Body of pancreas (tissue), 4 donors: ENCODE results near the gene ZNF20.

ENCODE experiments used
- POLR2A ChIP-seq, 3 donors: fragments of 450-650 bp; IDR thresholded peaks; one replicate each; pipeline ENCODE4 v1.6.1; 2016; ENCODE audit warnings: antibody characterized with exemption in 3 of 3, mild to moderate bottlenecking in 2 of 3
- TF ChIP-seq, protein P1 (sequence below), 7 experiments: fragments of 450-650 bp in 4 of 7; fragments of 200-600 bp in 3 of 7; sonication (generic) in 3 of 7; IDR thresholded peaks; one replicate each; pipeline ENCODE4 v1.5.1; 2016 to 2019; ENCODE audit warnings: antibody characterized with exemption in 7 of 7

DNA sequence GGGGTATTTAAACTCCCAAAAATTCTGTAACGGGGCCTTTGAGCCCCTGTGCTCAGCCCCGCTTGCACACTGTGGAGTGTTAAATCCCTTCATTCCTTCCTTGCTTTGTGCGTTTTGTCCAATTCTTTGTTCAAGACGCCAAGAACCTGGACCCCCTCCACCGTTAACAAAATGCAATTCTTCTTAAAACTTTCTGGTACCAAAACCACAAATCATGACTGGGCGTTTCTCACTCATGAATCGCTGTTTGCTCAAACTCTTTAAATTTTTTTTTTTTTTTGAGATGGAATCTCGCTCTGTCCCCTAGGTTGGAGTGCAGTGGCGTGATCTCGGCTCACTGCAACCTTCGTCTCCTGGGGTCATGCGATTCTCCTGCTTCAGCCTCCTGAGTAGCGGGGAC is 881 bp downstream of the ZNF20 start:
- TF ChIP-seq, protein P1, sequence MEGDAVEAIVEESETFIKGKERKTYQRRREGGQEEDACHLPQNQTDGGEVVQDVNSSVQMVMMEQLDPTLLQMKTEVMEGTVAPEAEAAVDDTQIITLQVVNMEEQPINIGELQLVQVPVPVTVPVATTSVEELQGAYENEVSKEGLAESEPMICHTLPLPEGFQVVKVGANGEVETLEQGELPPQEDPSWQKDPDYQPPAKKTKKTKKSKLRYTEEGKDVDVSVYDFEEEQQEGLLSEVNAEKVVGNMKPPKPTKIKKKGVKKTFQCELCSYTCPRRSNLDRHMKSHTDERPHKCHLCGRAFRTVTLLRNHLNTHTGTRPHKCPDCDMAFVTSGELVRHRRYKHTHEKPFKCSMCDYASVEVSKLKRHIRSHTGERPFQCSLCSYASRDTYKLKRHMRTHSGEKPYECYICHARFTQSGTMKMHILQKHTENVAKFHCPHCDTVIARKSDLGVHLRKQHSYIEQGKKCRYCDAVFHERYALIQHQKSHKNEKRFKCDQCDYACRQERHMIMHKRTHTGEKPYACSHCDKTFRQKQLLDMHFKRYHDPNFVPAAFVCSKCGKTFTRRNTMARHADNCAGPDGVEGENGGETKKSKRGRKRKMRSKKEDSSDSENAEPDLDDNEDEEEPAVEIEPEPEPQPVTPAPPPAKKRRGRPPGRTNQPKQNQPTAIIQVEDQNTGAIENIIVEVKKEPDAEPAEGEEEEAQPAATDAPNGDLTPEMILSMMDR (IDR thresholded peaks at IDR 0.05), result no peak
- no peak for TF ChIP-seq POLR2A (IDR thresholded peaks at IDR 0.05)
